Mononuclear cell (primary cell): ENCODE results near the gene COL15A1. TPM values are rescaled to one million over a fixed set of nuclear protein-coding genes. Genes with fewer than 3 reads are reported as not detected.

Source experiments
- H3K27me3 ChIP-seq: 2 replicates; pipeline ENCODE4 v1.6.0; 2011; ENCODE audit warnings: low read length, control low read depth; ENCODE audit not compliant: insufficient read depth
- H3K4me1 ChIP-seq: 2 replicates; pipeline ENCODE4 v1.5.1; 2011; ENCODE audit warnings: mild to moderate bottlenecking, low read length, control low read depth; ENCODE audit not compliant: insufficient read depth
- H3K4me3 ChIP-seq: 2 replicates; pipeline ENCODE4 v1.5.1; 2011; ENCODE audit warnings: mild to moderate bottlenecking, low read length, moderate library complexity
- H3K9me3 ChIP-seq: 2 replicates; pipeline ENCODE4 v1.5.1; 2011; ENCODE audit warnings: low read depth, mild to moderate bottlenecking, control low read depth, low read length
- total RNA-seq: library from RNA; depleted of rRNA; stranded (reverse); fragments of >200 nt; gene quantifications from one replicate; pipeline ENCODE4 v1.2.3, GENCODE V29; 2012

COL15A1 gene
- total RNA-seq, 1 donor: not detected

- Histone ChIP-seq H3K27me3 (no peaks in the 10 kb centered on the region), H3K9me3 (no peaks in the 10 kb centered on the region), H3K4me3 (no peak overlapping the region), H3K4me1 (no peaks in the 10 kb centered on the region)
Measured at GRCh38 chr9:98967680-98968079, 24.0 kb downstream of the COL15A1 start.

GRCh38 chr9:98968601-98969337 is 25.1 kb downstream of the COL15A1 start:
- H3K4me3 ChIP-seq: no peak overlapping the region

GRCh38 chr9:98970532-98971041 is 26.9 kb downstream of the COL15A1 start:
- H3K4me1 ChIP-seq: peaks cover 8% of the 10 kb centered on the region
- H3K9me3 ChIP-seq: no peaks in the 10 kb centered on the region
- no peak overlapping the region for H3K4me3 ChIP-seq
- peaks cover 4% of the 10 kb centered on the region for H3K27me3 ChIP-seq

More at GRCh38 chr9:98968601-98969337, 25.1 kb downstream of the COL15A1 start:
- H3K4me1 ChIP-seq: no peaks in the 10 kb centered on the region
- no peaks in the 10 kb centered on the region for H3K27me3 ChIP-seq
- H3K9me3 ChIP-seq: no peaks in the 10 kb centered on the region

- Histone ChIP-seq H3K9me3 (no peaks in the 10 kb centered on the region), H3K4me3 (no peak overlapping the region), H3K4me1 (peaks cover 8% of the 10 kb centered on the region), H3K27me3 (peaks cover 4% of the 10 kb centered on the region)
Measured at GRCh38 chr9:98971168-98971914, 27.6 kb downstream of the COL15A1 start.

GRCh38 chr9:98971915-98972223 is 28.2 kb downstream of the COL15A1 start:
- Histone ChIP-seq H3K27me3 (peaks cover 4% of the 10 kb centered on the region), H3K4me1 (peaks cover 8% of the 10 kb centered on the region), H3K4me3 (no peak overlapping the region), H3K9me3 (no peaks in the 10 kb centered on the region)

GRCh38 chr9:98972716-98973115 is 29.0 kb downstream of the COL15A1 start:
- Histone ChIP-seq H3K4me1 (peaks cover 8% of the 10 kb centered on the region), H3K9me3 (no peaks in the 10 kb centered on the region), H3K4me3 (no peak overlapping the region), H3K27me3 (peaks cover 4% of the 10 kb centered on the region)

GRCh38 chr9:98973171-98973570 is 29.5 kb downstream of the COL15A1 start:
- no peak overlapping the region for H3K4me3 ChIP-seq
- H3K4me1 ChIP-seq: peaks cover 8% of the 10 kb centered on the region
- peaks cover 4% of the 10 kb centered on the region for H3K27me3 ChIP-seq
- H3K9me3 ChIP-seq: no peaks in the 10 kb centered on the region

GRCh38 chr9:98973576-98973975 is 29.9 kb downstream of the COL15A1 start:
- H3K4me1 ChIP-seq: peaks cover 8% of the 10 kb centered on the region
- H3K4me3 ChIP-seq: no peak overlapping the region
- H3K27me3 ChIP-seq: peaks cover 4% of the 10 kb centered on the region
- no peaks in the 10 kb centered on the region for H3K9me3 ChIP-seq

GRCh38 chr9:98974106-98974505 is 30.4 kb downstream of the COL15A1 start:
- no peak overlapping the region for H3K4me3 ChIP-seq
- no peaks in the 10 kb centered on the region for H3K9me3 ChIP-seq
- peaks cover 4% of the 10 kb centered on the region for H3K27me3 ChIP-seq
- H3K4me1 ChIP-seq: peaks cover 8% of the 10 kb centered on the region

- H3K27me3 ChIP-seq: peaks cover 4% of the 10 kb centered on the region
- no peak overlapping the region for H3K4me3 ChIP-seq
- H3K9me3 ChIP-seq: no peaks in the 10 kb centered on the region
- H3K4me1 ChIP-seq: peaks cover 8% of the 10 kb centered on the region
Measured at GRCh38 chr9:98974554-98974953, 30.8 kb downstream of the COL15A1 start.

- Histone ChIP-seq H3K4me1 (peaks cover 8% of the 10 kb centered on the region), H3K27me3 (peaks cover 4% of the 10 kb centered on the region), H3K9me3 (no peaks in the 10 kb centered on the region), H3K4me3 (no peak overlapping the region)
Measured at GRCh38 chr9:98974994-98975712, 31.4 kb downstream of the COL15A1 start.

- peaks cover 8% of the 10 kb centered on the region for H3K4me1 ChIP-seq
- no peak overlapping the region for H3K4me3 ChIP-seq
- no peaks in the 10 kb centered on the region for H3K9me3 ChIP-seq
- peaks cover 4% of the 10 kb centered on the region for H3K27me3 ChIP-seq
Measured at GRCh38 chr9:98975838-98976237, 32.1 kb downstream of the COL15A1 start.

GRCh38 chr9:98977246-98977714 is 33.6 kb downstream of the COL15A1 start:
- H3K4me3 ChIP-seq: no peak overlapping the region
- peaks cover 4% of the 10 kb centered on the region for H3K27me3 ChIP-seq
- H3K9me3 ChIP-seq: no peaks in the 10 kb centered on the region
- peaks cover 8% of the 10 kb centered on the region for H3K4me1 ChIP-seq

GRCh38 chr9:98977813-98978212 is 34.1 kb downstream of the COL15A1 start:
- Histone ChIP-seq H3K4me1 (peaks cover 8% of the 10 kb centered on the region), H3K27me3 (peaks cover 4% of the 10 kb centered on the region), H3K4me3 (no peak overlapping the region), H3K9me3 (no peaks in the 10 kb centered on the region)

GRCh38 chr9:98978231-98978681 is 34.5 kb downstream of the COL15A1 start:
- H3K27me3 ChIP-seq: peaks cover 4% of the 10 kb centered on the region
- H3K4me3 ChIP-seq: no peak overlapping the region
- no peaks in the 10 kb centered on the region for H3K9me3 ChIP-seq
- H3K4me1 ChIP-seq: peaks cover 8% of the 10 kb centered on the region
